GM19025 (cell line): ENCODE results near the gene GP9.
"Not testable (repeated sequence)": the region's sequence is repeated elsewhere in the genome, so short reads cannot be mapped to it uniquely, and the experiment has no call there.

Source experiments
- ATAC-seq: cut with Tn5 transposase; IDR thresholded peaks from one replicate; pipeline ENCODE4 v1.9.1; 2021; ENCODE audit warnings: mild to moderate bottlenecking, low read depth, moderate library complexity; ENCODE audit not compliant: unreplicated experiment

The GP9 gene

GRCh38 chr3:129104498-129105079 lies 44.0 kb downstream of the GP9 start:
- ATAC-seq: no peak

GRCh38 chr3:129105862-129106261 lies 45.3 kb downstream of the GP9 start:
- no peak for ATAC-seq

GRCh38 chr3:129106320-129106719 lies 45.7 kb downstream of the GP9 start:
- no peak for ATAC-seq

GRCh38 chr3:129106866-129107565 lies 46.4 kb downstream of the GP9 start:
- no peak for ATAC-seq

GRCh38 chr3:129107793-129108192 lies 47.2 kb downstream of the GP9 start:
- no peak for ATAC-seq

- not testable (repeated sequence) for ATAC-seq
Measured at GRCh38 chr3:129111076-129111780, 50.6 kb downstream of the GP9 start.
